RKO (cell line): ENCODE results near the gene CNDP1.

Experiments used
- DNase-seq: peaks from one replicate; pipeline ENCODE4 v3.0.0-alpha.2; 2016; ENCODE audit warnings: low spot score

Gene CNDP1

GRCh38 chr18:74582642-74583041, 48.3 kb downstream of the CNDP1 start:
- DNase-seq: no peak

- no peak for DNase-seq
Measured at GRCh38 chr18:74587441-74587840, 53.1 kb downstream of the CNDP1 start.

- DNase-seq: no peak
Measured at GRCh38 chr18:74589021-74589420, 54.7 kb downstream of the CNDP1 start.

- no peak for DNase-seq
Measured at GRCh38 chr18:74589811-74590210, 55.5 kb downstream of the CNDP1 start.

DNA sequence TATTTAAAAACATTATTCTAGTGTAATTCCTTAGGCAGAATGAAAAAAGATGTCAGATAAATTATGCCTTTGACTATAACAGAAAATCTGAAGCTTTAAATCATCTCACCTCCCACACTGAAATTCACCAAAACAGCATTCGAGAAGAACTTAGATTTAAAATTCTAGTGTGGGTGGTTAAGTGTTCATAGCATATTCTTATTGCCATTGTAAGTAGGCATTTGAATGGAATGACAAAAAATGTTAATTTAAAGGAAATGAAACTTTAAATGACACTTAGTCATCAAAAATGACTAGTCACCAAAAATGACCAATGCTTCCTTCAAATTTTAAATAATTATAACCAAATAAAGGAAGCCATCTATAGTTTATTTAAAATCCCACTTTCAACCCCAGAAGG, 56.4 kb downstream of the CNDP1 start:
- no peak for DNase-seq

- no peak for DNase-seq
Measured at GRCh38 chr18:74595431-74595830, 61.1 kb downstream of the CNDP1 start.

GRCh38 chr18:74597034-74597661, 62.8 kb downstream of the CNDP1 start:
- DNase-seq: peak; percentile 61

- peak; percentile 89 for DNase-seq
Measured at GRCh38 chr18:74597662-74598349, 63.5 kb downstream of the CNDP1 start, which contains the start of gene ZNF407. Gene ZNF407, plus strand, starts transcription at chr18:74597870. Its CDS starts 33,150 bp downstream, at chr18:74631020.

DNA sequence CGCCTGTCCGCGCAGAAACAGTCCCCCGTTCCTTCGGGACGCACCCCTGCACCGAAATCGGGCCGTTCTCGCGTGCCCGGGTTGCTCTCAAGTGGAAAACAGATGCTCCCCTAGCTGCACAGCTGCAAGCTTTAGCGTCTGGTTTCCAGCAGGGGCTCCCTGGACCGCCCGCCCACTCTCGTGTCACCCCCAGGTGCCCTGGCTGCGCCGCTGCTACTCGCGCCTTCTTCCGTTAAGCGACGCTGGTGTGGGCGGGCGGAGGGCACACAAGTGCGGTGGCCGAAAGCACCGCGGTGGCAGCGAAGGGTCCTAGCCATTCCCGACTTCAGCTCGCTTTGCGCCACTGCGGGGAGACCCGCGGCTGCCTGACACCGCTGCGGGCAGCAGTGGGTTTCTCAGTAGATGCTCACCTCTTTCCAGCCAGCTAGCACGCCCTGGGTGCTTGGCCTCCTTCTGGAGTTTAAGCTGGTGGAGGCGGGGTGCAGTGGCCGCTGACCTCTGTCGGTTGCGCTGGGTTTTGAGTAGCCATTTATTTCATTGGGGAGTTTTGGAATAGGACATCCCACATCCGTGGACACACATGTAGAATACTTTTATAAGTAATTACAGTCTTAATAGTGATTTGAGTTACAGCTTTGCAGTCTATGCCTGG, 64.2 kb downstream of the CNDP1 start:
- DNase-seq: peak; percentile 69

GRCh38 chr18:74604361-74604760, 70.1 kb downstream of the CNDP1 start:
- DNase-seq: no peak

- DNase-seq: no peak
Measured at GRCh38 chr18:74604774-74605173, 70.5 kb downstream of the CNDP1 start.

DNA sequence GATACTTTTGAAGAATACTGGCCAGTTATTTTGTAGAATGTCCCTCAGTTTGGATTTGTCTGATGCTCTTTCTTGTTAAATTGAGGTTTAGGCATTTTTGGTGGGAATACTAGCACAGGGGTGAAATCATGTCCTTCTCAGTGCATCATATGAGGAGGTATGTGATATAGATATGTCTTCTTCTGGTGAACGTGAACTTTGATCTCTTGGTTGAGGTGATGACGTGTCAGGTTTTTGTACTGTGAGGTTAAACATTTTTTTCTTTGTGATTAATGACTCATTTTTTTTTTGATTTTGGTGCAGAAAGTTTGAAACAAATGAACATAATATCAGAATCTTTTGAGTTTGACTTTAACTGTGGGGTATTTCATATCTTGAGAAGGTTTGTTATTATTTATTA, 74.4 kb downstream of the CNDP1 start:
- no peak for DNase-seq

GRCh38 chr18:74609535-74609934, 75.2 kb downstream of the CNDP1 start:
- peak; percentile 83 for DNase-seq

GRCh38 chr18:74610051-74610615, 75.8 kb downstream of the CNDP1 start:
- no peak for DNase-seq

DNA sequence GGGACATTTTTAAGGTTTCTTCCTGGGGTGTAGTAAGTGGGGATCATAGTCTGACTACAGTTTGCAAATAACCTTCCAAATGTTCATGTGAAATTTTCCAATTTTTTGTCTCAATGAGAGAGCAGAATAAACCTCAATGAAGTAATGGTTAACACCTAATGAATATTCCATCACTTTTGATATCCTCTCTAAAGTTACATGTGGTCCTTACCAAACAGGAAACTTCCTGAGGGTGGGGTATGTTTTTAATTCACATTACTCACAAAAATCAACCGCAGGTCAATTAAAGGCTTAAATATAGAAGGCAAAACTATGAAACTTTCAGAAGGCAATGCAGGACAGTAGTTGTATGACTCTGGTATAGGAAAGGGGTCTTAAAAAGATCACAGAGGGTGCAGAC, 76.6 kb downstream of the CNDP1 start:
- DNase-seq: no peak

- DNase-seq: no peak
Measured at GRCh38 chr18:74611765-74612164, 77.5 kb downstream of the CNDP1 start.

DNA sequence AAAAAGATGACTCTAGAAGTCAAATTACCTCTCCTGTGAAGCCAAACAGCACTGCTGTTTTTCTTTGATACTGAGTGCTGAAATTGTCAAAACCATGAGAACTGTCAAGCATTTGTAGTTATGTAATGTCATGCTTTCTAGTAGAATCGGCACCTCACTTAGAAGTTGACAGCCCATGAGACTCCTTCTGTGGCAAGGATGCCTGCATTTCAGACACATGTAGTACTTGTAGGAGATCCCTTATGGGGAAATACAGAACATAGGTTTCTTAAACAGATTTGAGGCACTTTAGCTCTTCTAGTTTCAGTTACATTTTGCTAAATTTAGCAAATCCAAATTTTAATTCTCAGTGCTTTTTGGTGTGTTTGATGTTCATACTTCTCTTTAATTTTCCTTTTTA, 79.1 kb downstream of the CNDP1 start:
- DNase-seq: no peak

DNA sequence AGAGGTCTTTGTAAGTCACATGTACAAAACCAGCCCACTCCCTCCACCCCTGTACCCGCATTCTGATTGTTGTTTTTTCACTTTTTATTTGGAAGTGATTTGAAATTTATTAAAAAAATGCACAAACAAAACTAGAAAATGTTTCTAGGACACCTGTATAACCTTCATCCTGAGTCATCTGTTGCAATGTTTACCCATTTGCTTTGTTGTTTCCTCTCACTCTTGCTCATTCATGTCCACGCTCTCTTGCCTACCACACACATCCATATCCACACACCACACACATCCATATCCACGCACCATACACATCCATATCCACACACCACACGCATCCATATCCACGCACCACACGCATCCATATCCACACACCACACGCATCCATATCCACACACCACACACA, 82.2 kb downstream of the CNDP1 start:
- DNase-seq: no peak

GRCh38 chr18:74617486-74617885, 83.2 kb downstream of the CNDP1 start:
- no peak for DNase-seq

GRCh38 chr18:74622072-74622471, 87.8 kb downstream of the CNDP1 start:
- no peak for DNase-seq

- DNase-seq: no peak
Measured at GRCh38 chr18:74623047-74623816, 88.9 kb downstream of the CNDP1 start.

- DNase-seq: no peak
Measured at GRCh38 chr18:74624466-74624865, 90.2 kb downstream of the CNDP1 start.
